ENCODE measurements around the gene ARMCX5.

DNA sequence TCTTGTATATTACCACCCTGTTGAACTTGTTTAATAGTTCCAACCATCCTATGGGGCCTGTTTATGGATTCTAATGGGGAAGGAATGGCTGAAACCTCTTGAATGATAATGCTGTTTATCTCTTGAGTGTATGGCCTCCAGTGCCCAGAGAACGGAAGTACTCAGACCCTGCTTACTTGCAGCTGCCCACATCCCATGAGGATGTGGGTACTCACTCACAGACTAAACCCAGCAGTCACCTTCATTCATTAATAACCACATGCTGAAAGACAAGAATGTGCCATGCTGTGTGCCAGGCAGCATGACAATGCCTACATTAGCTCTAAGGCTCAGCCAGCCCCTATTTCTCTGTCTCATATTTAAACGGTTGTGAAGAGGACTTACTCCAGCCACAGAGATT, 5.9 kb upstream of the ARMCX5 start:
- TF ChIP-seq, protein P1, sequence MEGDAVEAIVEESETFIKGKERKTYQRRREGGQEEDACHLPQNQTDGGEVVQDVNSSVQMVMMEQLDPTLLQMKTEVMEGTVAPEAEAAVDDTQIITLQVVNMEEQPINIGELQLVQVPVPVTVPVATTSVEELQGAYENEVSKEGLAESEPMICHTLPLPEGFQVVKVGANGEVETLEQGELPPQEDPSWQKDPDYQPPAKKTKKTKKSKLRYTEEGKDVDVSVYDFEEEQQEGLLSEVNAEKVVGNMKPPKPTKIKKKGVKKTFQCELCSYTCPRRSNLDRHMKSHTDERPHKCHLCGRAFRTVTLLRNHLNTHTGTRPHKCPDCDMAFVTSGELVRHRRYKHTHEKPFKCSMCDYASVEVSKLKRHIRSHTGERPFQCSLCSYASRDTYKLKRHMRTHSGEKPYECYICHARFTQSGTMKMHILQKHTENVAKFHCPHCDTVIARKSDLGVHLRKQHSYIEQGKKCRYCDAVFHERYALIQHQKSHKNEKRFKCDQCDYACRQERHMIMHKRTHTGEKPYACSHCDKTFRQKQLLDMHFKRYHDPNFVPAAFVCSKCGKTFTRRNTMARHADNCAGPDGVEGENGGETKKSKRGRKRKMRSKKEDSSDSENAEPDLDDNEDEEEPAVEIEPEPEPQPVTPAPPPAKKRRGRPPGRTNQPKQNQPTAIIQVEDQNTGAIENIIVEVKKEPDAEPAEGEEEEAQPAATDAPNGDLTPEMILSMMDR (IDR thresholded peaks at IDR 0.05) = no peak
- TF ChIP-seq POLR2A (IDR thresholded peaks at IDR 0.05) = no peak
